Measurements from ENCODE around the gene TMEM151B. TPM values are rescaled to one million over a fixed set of nuclear protein-coding genes. Genes with fewer than 3 reads are reported as not detected.

Gene TMEM151B
- total RNA-seq, 2 donors from 2014 or later: 0.22 to 0.51 TPM

- Histone ChIP-seq H3K9me3 (ENCODE audit: control insufficient read depth, low read length) (no peaks in the 10 kb centered on the region), H3K27me3 (ENCODE audit: control insufficient read depth, insufficient read depth, low read length, poor library complexity, severe bottlenecking) (no peaks in the 10 kb centered on the region), H3K9ac (ENCODE audit: extremely low read depth, low read length, poor library complexity, severe bottlenecking) (no peak overlapping the region), H3K27ac (ENCODE audit: low read depth, low read length) (no peak overlapping the region), H3K4me3 (ENCODE audit: low read length) (no peak overlapping the region), H3K36me3 (ENCODE audit: control insufficient read depth, insufficient read depth, low read length) (no peaks in the 10 kb centered on the region), H3K4me1 (ENCODE audit: control insufficient read depth, insufficient read depth, low read length) (peaks cover 26% of the 10 kb centered on the region)
- no peak overlapping the region for H3K4me3 Mint-ChIP-seq
- peaks cover 2% of the 10 kb centered on the region for H3K27me3 Mint-ChIP-seq (ENCODE audit: insufficient read depth)
- no peak overlapping the region for H3K27ac Mint-ChIP-seq
- TF ChIP-seq CTCF (conservative IDR thresholded peaks at IDR 0.05): no peak
- 92 to 100% methylated on average over 1 of the region's 2 CpGs for WGBS, 2 experiments (ENCODE audit: insufficient coverage in 1 of 2, insufficient read length in 1 of 2)
- no peaks in the 10 kb centered on the region for H3K9me3 Mint-ChIP-seq
- no peaks in the 10 kb centered on the region for H3K36me3 Mint-ChIP-seq (ENCODE audit: low read depth)
- DNase-seq: no peak
- peaks cover 56% of the 10 kb centered on the region for H3K4me1 Mint-ChIP-seq
Observed at GRCh38 chr6:44221961-44222335, 48.3 kb upstream of the TMEM151B start.

- H3K4me3 ChIP-seq (ENCODE audit: low read length): peak overlapping the region; percentile 73
- H3K36me3 Mint-ChIP-seq (ENCODE audit: low read depth): no peaks in the 10 kb centered on the region
- peaks cover 50% of the 10 kb centered on the region for H3K4me1 Mint-ChIP-seq
- TF ChIP-seq CTCF (conservative IDR thresholded peaks at IDR 0.05): no peak
- H3K27me3 ChIP-seq (ENCODE audit: control insufficient read depth, insufficient read depth, low read length, poor library complexity, severe bottlenecking): no peaks in the 10 kb centered on the region
- H3K9me3 Mint-ChIP-seq: no peaks in the 10 kb centered on the region
- no peaks in the 10 kb centered on the region for H3K36me3 ChIP-seq (ENCODE audit: control insufficient read depth, insufficient read depth, low read length)
- H3K27ac Mint-ChIP-seq: peak overlapping the region; percentile 52
- H3K9me3 ChIP-seq (ENCODE audit: control insufficient read depth, low read length): no peaks in the 10 kb centered on the region
- peaks cover 18% of the 10 kb centered on the region for H3K4me1 ChIP-seq (ENCODE audit: control insufficient read depth, insufficient read depth, low read length)
- no peak overlapping the region for H3K27ac ChIP-seq (ENCODE audit: low read depth, low read length)
- no peaks in the 10 kb centered on the region for H3K27me3 Mint-ChIP-seq (ENCODE audit: insufficient read depth)
- DNase-seq: peak; percentile 74
- no peak overlapping the region for H3K9ac ChIP-seq (ENCODE audit: extremely low read depth, low read length, poor library complexity, severe bottlenecking)
- whole genome bisulfite sequencing, 2 experiments (ENCODE audit: insufficient coverage in 1 of 2, insufficient read length in 1 of 2): 3 to 14% methylated on average over 14 to 26 of the region's 26 CpGs
- H3K4me3 Mint-ChIP-seq: peak overlapping the region; percentile 76
Observed at GRCh38 chr6:44222486-44223318, 47.5 kb upstream of the TMEM151B start.

GRCh38 chr6:44223319-44224028, 46.8 kb upstream of the TMEM151B start, which contains the start of gene SLC29A1:
SLC29A1 (plus strand) TSS chr6:44223595; CDS start chr6:44227314, 3,719 bp downstream.
- H3K9me3 Mint-ChIP-seq: no peaks in the 10 kb centered on the region
- peaks cover 42% of the 10 kb centered on the region for H3K4me1 Mint-ChIP-seq
- TF ChIP-seq CTCF (conservative IDR thresholded peaks at IDR 0.05): peak; percentile 61
- H3K9ac ChIP-seq (ENCODE audit: extremely low read depth, low read length, poor library complexity, severe bottlenecking): peak within 1 kb of the TSS; percentile 34
- peaks cover 4% of the 10 kb centered on the region for H3K36me3 Mint-ChIP-seq (ENCODE audit: low read depth)
- peak; percentile 92 for DNase-seq
- no peaks in the 10 kb centered on the region for H3K36me3 ChIP-seq (ENCODE audit: control insufficient read depth, insufficient read depth, low read length)
- no peaks in the 10 kb centered on the region for H3K27me3 Mint-ChIP-seq (ENCODE audit: insufficient read depth)
- no peaks in the 10 kb centered on the region for H3K9me3 ChIP-seq (ENCODE audit: control insufficient read depth, low read length)
- no peak within 1 kb of the TSS for H3K27ac ChIP-seq (ENCODE audit: low read depth, low read length)
- peak within 1 kb of the TSS; percentile 76 for H3K4me3 Mint-ChIP-seq
- H3K4me1 ChIP-seq (ENCODE audit: control insufficient read depth, insufficient read depth, low read length): peaks cover 11% of the 10 kb centered on the region
- H3K27me3 ChIP-seq (ENCODE audit: control insufficient read depth, insufficient read depth, low read length, poor library complexity, severe bottlenecking): no peaks in the 10 kb centered on the region
- peak within 1 kb of the TSS; percentile 56 for H3K27ac Mint-ChIP-seq
- H3K4me3 ChIP-seq (ENCODE audit: low read length): peak within 1 kb of the TSS; percentile 87
- WGBS, 2 experiments (ENCODE audit: insufficient coverage in 1 of 2, insufficient read length in 1 of 2): 0% methylated on average over 12 to 73 of the region's 73 CpGs
